ENCODE measurements around the gene YIF1B.
A peak's percentile ranks its signal among the peaks of the same experiment; 100 is the strongest.

The YIF1B gene

DNA sequence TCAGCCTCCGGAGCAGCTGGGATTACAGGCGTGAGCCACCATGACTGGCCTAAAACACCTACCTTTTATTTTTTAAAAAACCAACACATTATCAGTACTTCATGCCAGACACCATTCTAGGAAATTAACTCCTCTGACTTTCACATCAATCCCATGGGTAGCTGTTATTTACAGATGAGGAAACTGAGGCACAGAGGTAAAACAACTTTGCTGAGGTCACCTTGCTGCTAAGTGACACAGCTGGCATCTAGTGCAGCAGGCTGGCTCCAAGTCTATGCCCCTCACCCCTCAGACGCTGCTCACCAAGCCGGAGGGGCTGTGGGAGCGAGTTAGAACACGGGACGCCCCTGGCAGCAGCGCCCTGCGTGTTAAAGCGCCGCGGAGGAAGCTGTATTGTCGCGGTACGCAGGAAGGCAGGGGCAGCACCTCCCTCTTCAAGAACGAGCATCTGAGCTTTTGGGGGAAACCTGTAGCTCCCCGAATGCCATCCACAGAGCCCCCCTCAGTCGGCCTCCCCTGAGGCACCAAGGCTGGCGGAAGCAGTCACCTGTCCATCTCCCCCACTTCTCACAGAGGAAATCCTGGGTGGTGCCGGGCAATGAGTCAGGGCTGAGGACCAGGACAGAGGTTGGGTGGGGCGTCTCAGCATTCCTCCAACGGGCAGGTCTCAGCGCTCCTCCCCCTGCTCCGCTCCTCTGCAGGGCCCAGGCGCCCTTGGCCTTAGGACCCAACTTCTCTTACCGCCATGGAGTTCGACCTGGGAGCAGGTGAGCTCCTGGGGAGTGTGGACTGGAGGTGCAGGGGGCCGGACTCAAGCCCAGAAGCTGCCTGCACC, 12.0 kb downstream of the YIF1B start, which contains the start of gene C19orf33:
TSS of gene C19orf33 (plus strand) at position 735 of the 835 bp plus-strand sequence. CDS start at position 746, 11 bp downstream.
- DNase-seq (ENCODE audit: extremely low read depth, low read depth) = no peak

GRCh38 chr19:38298821-38299680, 16.7 kb downstream of the YIF1B start:
- no peak for DNase-seq (ENCODE audit: extremely low read depth, low read depth)
- TF ChIP-seq, protein P1, sequence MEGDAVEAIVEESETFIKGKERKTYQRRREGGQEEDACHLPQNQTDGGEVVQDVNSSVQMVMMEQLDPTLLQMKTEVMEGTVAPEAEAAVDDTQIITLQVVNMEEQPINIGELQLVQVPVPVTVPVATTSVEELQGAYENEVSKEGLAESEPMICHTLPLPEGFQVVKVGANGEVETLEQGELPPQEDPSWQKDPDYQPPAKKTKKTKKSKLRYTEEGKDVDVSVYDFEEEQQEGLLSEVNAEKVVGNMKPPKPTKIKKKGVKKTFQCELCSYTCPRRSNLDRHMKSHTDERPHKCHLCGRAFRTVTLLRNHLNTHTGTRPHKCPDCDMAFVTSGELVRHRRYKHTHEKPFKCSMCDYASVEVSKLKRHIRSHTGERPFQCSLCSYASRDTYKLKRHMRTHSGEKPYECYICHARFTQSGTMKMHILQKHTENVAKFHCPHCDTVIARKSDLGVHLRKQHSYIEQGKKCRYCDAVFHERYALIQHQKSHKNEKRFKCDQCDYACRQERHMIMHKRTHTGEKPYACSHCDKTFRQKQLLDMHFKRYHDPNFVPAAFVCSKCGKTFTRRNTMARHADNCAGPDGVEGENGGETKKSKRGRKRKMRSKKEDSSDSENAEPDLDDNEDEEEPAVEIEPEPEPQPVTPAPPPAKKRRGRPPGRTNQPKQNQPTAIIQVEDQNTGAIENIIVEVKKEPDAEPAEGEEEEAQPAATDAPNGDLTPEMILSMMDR (IDR thresholded peaks at IDR 0.05; ENCODE audit: low read depth, low read length) = no peak

More for the DNA sequence above, 12.0 kb downstream of the YIF1B start, which contains the start of gene C19orf33:
- TF ChIP-seq, protein P1 (IDR thresholded peaks at IDR 0.05; ENCODE audit: low read depth, low read length) = no peak

GRCh38 chr19:38294090-38294489, 21.7 kb downstream of the YIF1B start:
- TF ChIP-seq, protein P1 (IDR thresholded peaks at IDR 0.05; ENCODE audit: low read depth, low read length) = no peak
- no peak for DNase-seq (ENCODE audit: extremely low read depth, low read depth)

DNA sequence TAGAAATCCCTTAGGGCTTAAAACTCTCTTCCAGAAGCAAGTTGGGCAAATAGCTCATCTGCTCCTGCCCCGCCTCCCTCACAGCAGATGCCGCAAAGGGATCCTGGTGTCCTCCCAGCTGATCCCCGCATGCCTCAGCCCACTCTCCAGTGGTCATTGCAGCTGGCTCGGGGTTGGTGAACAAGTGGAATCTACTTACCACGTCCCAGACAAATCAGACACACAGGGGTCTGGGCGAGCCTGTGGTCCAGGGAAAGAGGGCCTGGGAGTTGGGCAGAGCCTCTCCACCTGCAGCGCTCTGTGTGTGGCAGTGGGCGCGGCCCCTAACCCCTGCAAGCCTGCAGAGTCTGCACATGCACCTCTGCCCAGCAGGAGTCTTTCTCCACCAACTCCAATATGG, 22.5 kb downstream of the YIF1B start:
- DNase-seq (ENCODE audit: extremely low read depth, low read depth) = no peak
- TF ChIP-seq, protein P1 (IDR thresholded peaks at IDR 0.05; ENCODE audit: low read depth, low read length) = no peak

- DNase-seq (ENCODE audit: extremely low read depth, low read depth) = no peak
- TF ChIP-seq, protein P1 (IDR thresholded peaks at IDR 0.05; ENCODE audit: low read depth, low read length) = no peak; the same call in 1 of the 2 replicates
Observed at GRCh38 chr19:38291855-38292254, 23.9 kb downstream of the YIF1B start.

DNA sequence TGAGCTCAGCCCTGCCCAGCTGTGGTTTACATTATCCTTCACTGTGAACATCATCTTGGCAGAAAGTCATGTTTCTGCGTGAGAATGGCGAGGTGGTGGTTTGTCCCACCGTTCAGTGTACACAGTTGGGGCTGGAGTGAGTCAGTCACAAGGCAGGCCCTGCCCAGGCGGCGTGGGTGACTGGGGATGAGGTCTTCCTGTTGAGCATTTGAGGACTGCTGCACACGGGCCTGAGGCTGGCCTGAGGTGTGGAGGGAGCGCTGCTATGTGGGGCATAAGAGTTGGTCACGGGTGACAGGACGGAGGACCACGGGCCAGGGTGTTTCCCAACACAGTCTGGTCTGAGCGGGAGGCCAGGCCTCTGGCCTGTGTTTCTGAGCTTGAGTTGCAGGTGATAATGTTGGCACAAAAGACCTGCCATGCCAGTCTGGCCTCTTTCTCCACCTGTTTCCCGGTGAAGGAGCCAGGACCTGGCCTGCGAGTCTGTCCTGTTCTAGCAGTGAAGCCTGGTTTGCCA, 25.1 kb downstream of the YIF1B start:
- DNase-seq (ENCODE audit: extremely low read depth, low read depth) = peak; percentile 67
- TF ChIP-seq, protein P1 (IDR thresholded peaks at IDR 0.05; ENCODE audit: low read depth, low read length) = no peak
